Adrenal gland (tissue), 5 donors: Measurements from ENCODE around the gene ACY1.

Experiments
- POLR2A ChIP-seq, 2 donors: fragments of 450-650 bp; IDR thresholded peaks; one replicate each; pipeline ENCODE4 v1.6.1; 2017; ENCODE audit warnings: antibody characterized with exemption in 2 of 2, mild to moderate bottlenecking in 2 of 2, moderate library complexity in 1 of 2
- TF ChIP-seq, protein P1 (sequence below), 6 experiments: fragments of 450-650 bp in 4 of 6; fragments of 200-600 bp in 2 of 6; sonication (generic) in 1 of 6; IDR thresholded peaks; 1 replicate in 5 of 6; 2 replicates in 1 of 6; pipeline versions ENCODE4 v1.5.1 to v1.8.0; 2016 to 2021; ENCODE audit warnings: antibody characterized with exemption in 6 of 6, mild to moderate bottlenecking in 2 of 6, moderate library complexity in 1 of 6
- donor health status: DM: no; HTN: no; CAD: no.

DNA sequence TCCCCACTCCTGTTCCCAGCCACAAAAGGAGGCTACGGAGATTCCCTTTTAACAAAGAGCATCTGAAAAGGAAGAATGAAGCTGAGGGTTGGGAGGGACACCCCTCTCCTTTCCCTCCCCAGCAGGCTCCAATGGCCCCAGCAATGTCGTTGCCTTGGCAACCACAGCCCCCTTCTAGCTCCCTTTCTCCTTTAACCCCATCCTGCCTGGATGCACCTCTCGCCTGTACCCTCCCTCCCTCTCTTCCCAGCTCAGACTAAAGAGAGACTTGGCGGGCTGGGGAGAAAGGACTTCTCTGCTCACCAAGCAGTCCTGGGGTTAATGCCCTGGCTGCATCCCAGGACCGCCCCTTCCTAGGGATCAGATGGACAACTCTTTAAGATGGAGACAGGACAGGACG is 19.4 kb downstream of the ACY1 start:
- TF ChIP-seq, protein P1, sequence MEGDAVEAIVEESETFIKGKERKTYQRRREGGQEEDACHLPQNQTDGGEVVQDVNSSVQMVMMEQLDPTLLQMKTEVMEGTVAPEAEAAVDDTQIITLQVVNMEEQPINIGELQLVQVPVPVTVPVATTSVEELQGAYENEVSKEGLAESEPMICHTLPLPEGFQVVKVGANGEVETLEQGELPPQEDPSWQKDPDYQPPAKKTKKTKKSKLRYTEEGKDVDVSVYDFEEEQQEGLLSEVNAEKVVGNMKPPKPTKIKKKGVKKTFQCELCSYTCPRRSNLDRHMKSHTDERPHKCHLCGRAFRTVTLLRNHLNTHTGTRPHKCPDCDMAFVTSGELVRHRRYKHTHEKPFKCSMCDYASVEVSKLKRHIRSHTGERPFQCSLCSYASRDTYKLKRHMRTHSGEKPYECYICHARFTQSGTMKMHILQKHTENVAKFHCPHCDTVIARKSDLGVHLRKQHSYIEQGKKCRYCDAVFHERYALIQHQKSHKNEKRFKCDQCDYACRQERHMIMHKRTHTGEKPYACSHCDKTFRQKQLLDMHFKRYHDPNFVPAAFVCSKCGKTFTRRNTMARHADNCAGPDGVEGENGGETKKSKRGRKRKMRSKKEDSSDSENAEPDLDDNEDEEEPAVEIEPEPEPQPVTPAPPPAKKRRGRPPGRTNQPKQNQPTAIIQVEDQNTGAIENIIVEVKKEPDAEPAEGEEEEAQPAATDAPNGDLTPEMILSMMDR (IDR thresholded peaks at IDR 0.05) = no peak
- TF ChIP-seq POLR2A (IDR thresholded peaks at IDR 0.05) = no peak
